ENCODE data around the gene WDFY1.

The WDFY1 gene

GRCh38 chr2:223923976-223924375, 21.2 kb downstream of the WDFY1 start:
- H3K4me3 ChIP-seq (ENCODE audit: control insufficient read depth, low read depth, low read length), result no peak overlapping the region
- no peak for TF ChIP-seq CTCF (IDR thresholded peaks at IDR 0.05; ENCODE audit: control insufficient read depth, insufficient read depth, low read depth, low read length, missing control alignments)
- no peak for DNase-seq (ENCODE audit: low read depth)

- DNase-seq (ENCODE audit: low read depth), result no peak
- TF ChIP-seq CTCF (IDR thresholded peaks at IDR 0.05; ENCODE audit: control insufficient read depth, insufficient read depth, low read depth, low read length, missing control alignments), result no peak
- H3K4me3 ChIP-seq (ENCODE audit: control insufficient read depth, low read depth, low read length), result no peak overlapping the region
Measured at GRCh38 chr2:223922308-223922707, 22.8 kb downstream of the WDFY1 start.

GRCh38 chr2:223921204-223921603, 23.9 kb downstream of the WDFY1 start:
- no peak for DNase-seq (ENCODE audit: low read depth)
- no peak for TF ChIP-seq CTCF (IDR thresholded peaks at IDR 0.05; ENCODE audit: control insufficient read depth, insufficient read depth, low read depth, low read length, missing control alignments)
- H3K4me3 ChIP-seq (ENCODE audit: control insufficient read depth, low read depth, low read length), result no peak overlapping the region

GRCh38 chr2:223920109-223920508, 25.0 kb downstream of the WDFY1 start:
- no peak for DNase-seq (ENCODE audit: low read depth)
- TF ChIP-seq CTCF (IDR thresholded peaks at IDR 0.05; ENCODE audit: control insufficient read depth, insufficient read depth, low read depth, low read length, missing control alignments), result no peak
- H3K4me3 ChIP-seq (ENCODE audit: control insufficient read depth, low read depth, low read length), result no peak overlapping the region

GRCh38 chr2:223918671-223919134, 26.4 kb downstream of the WDFY1 start:
- no peak for TF ChIP-seq CTCF (IDR thresholded peaks at IDR 0.05; ENCODE audit: control insufficient read depth, insufficient read depth, low read depth, low read length, missing control alignments)
- DNase-seq (ENCODE audit: low read depth), result no peak
- no peak overlapping the region for H3K4me3 ChIP-seq (ENCODE audit: control insufficient read depth, low read depth, low read length)

GRCh38 chr2:223916181-223916920, 28.8 kb downstream of the WDFY1 start:
- DNase-seq (ENCODE audit: low read depth), result no peak
- H3K4me3 ChIP-seq (ENCODE audit: control insufficient read depth, low read depth, low read length), result no peak overlapping the region
- no peak for TF ChIP-seq CTCF (IDR thresholded peaks at IDR 0.05; ENCODE audit: control insufficient read depth, insufficient read depth, low read depth, low read length, missing control alignments)
